GM18907 (cell line): ENCODE data around the gene TTYH1.
"Not testable (repeated sequence)": the region's sequence is repeated elsewhere in the genome, so short reads cannot be mapped to it uniquely, and the experiment has no call there.

Experiments
- ATAC-seq: cut with Tn5 transposase; IDR thresholded peaks from one replicate; pipeline ENCODE4 v1.9.1; 2021; ENCODE audit warnings: mild to moderate bottlenecking, moderate library complexity; ENCODE audit not compliant: unreplicated experiment

The TTYH1 gene

DNA sequence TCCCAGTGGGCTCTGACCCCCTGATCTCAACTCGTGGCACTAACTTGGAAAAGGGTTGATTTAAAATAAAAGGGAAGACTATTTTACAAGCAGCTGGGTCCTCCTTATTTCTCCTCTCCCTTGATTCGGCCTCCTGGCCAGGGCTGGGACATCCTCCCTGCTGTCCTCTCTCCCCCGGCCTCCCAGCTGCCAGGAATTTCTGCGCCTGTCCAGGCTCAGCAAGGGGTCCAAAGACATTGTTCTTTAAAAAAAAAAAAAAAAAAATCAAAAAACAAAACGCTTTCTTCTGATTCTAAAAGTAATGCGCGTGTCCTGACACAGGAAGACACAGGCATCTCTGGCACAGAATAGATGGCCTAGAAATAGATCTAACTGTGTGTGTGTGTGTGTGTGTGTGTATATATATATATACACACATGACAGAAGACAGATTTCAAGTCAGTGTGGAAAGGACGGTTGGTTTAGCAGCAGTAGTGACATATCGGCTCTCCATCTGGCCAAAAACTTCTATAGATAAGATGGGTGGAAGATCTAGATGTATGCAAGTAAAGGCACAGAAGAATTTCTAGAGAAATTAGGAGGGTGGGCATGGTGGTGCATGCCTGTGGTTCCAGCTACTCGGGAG, 21.5 kb downstream of the TTYH1 start:
- ATAC-seq = no peak

DNA sequence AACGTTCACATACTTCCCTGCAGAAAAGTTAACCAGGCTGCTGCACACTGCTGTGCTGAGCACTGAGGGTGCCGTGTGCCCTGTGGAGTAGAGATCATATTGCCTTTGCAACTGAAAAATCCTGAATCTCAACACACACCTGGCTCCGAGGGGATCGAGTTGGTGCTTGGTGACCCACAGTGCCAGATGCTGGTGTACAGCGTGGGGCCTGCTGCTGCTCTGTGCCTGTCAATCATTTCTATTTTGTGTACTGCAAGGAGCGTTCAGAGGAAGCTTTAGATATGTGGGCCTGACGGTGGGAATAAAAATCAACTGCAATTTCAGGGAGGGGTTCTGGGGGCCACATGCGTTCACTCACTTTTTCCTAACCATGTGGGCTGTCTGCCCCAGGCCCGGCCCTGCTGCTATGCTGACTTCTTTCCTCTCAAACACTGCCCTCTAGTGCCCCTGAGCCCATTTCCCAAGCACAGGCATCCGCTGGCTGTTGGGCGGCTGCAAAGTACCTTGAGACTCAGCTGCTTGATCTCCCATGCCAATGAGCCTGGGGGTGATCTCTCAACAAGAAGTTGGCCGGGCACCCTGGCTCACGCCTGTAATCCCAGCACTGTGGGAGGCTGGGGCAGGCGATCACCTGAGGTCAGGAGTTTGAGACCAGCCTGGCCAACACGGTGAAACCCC, 24.0 kb downstream of the TTYH1 start:
- ATAC-seq = no peak

DNA sequence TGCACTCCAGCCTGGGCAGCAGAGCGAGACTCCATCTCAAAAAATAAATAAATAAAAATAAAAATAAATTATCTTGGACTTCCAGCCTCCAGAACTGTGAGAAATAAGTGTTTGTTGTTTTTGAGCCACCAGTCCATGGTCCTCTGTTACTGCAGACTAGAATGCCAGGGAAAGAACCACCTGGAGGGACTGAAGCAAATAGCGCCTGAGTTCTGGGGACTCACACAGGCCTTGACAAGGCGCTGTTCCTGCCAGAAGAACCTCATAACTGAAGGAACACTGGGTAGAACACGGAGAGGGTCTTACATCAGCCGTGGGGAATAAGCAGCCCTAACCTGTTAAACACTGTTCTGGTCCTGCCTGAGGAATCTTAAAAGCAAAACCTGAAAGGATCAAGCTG, 25.4 kb downstream of the TTYH1 start:
- no peak for ATAC-seq

DNA sequence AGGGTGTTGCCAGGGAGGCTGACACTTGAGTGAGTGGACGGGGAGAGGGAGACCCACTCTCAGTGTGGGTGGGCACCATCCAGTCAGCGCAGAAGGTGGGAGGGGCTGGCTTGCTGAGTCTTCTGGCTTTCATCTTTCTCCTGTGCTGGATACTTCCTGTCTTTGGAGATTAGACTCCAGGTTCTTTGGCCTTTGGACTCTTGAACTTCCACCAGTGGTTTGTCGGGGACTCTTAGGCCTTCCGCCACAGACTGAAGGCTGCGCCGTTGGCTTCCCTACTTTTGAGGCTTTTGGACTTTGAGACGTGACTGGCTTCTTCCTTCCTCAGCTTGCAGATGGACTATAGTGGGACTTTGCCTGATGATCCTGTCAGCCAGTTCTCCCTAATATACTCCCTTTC, 29.5 kb downstream of the TTYH1 start:
- no peak for ATAC-seq

DNA sequence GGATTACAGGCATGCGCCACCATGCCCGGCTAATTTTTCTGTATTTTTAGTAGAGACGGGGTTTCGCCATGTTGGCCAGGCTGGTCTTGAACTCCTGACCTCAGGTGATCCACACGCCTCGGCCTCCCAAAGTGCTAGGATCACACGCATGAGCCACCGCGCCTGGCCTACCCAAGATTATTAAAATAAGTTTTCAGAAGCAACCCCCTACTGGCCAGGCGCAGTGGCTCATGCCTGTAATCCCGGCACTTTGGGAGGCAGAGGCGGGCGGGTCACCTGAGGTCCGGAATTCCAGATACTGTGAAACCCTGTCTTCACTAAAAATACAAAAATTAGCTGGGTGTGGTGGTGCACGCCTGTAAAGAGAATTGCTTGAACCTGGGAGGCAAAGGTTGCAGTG, 31.1 kb downstream of the TTYH1 start:
- ATAC-seq = not testable (repeated sequence)

DNA sequence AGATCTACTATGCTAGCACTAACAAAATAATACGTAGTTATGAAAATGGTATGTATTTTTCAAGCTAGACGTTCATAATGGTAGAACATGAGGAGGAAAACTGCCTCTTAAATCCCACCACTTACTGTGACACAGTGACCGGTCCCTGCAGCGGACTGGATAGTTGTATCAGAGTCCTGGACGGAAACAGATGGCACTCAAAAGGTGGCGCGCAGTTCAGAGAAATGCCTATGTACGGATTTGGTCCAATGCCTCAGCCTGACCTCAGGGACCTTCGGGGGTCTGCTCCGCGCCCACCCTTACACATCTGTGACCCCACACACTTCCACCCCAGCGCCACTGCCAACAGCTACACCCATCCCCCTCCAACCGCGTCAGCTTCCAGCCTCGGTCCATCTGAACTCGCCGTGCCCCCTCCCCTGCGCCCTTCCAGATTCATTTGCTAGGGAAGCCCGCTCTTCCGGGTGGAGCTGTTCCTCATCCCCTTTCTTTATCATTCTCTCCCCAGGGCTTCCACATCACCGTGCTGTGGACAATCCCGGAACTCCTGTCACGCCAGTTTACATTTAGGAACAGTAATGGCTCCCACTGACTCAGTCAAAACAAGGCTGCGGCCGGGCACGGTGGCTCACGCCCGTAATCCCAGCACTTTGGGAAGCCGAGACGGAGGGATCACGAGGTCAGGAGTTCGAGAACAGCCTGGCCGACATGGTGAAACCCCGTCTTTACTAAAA, 32.9 kb downstream of the TTYH1 start:
- ATAC-seq = peak; percentile 28

DNA sequence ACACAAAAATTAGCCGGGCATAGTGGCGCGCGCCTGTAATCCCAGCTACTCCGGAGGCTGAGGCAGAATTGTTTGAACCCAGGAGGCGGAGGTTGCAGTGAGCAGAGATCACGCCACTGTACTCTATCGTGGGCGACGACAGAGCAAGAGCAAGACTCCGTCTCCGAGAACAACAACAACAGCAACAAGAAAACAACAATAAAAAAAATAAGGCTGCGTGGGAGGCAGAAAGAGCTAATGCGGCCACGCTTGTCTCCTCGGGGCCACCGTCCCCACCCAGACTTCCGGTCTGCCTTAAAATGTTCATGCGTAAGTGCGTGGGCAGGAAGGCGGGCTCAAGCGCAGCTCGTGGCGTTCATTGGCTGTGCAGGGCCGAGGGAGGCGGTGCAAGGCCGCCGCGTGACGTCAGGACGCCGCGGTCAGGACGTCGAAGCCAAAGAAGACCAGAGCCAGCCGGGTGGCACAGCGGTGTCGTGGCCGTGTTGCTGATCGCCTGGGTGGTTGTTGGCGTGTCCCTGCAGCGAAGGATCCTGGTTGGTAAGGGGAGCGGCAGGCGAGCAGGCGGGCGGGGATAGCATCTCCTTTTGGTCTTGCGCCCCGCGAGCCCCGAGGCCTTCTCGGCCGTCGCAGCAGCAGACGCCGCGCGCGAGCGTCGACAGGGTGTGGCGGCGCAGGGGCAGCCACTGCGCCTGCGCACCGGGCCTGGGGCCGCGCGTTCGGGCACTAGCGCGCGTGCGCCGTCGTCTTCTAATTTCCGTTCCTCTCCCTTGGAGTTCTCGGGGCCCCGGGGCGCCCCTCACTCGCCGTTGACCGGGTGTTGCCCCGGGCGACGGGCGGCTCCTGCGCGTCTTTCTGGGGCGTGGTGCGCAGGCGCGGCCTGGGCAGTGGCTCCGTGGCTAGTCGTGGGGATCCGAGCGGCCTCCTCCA, 33.8 kb downstream of the TTYH1 start, which contains the start of gene LENG8:
TSS of gene LENG8 (plus strand) at position 426 of the 927 bp plus-strand sequence. CDS start 2,146 bp downstream, outside the sequence.
- ATAC-seq = peak; percentile 87

DNA sequence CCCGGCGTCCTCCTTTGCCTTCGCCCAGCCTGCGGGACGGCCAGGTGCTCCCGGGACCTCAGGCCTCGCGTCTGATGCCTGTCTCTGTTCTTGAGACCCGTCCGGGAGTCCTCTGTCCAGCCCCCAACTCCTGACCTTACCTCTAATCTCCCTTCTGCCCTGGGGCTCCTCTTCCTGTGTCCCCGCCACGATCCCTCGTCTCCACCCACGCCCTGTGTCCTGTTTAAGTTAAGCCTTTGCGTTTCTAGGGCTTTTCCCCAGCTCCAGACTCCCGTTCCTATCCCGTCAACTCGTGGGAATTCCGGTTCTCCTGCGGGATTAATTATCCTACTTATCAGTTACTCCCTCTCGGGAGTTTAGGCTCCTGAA, 34.4 kb downstream of the TTYH1 start:
- peak; percentile 3 for ATAC-seq

DNA sequence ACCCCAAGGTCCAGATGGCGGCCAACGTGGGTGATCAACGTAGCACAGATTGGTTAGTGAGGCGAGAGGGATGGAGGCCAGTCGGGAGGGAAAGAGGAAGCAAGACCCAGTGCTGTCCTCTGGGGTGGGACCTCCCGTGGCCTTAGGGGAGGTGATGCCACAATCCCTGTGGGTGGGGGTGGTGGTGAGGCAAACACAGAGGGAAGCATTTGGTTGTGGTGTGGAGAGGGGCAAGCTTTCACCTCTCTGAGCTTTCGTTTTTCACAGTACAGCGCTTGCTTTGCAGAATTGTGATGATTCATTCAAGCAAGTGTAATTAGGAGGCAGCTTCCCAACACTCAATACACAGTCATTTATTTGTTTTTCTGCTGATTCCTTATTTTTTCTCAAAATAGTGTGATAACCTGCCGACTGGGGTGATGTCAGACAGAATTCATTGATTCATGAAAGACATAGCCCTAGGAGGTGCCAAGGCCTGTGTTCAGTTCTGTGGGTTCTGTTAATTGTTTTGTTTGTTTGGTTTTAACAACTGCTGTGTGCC, 36.1 kb downstream of the TTYH1 start:
- ATAC-seq = no peak

DNA sequence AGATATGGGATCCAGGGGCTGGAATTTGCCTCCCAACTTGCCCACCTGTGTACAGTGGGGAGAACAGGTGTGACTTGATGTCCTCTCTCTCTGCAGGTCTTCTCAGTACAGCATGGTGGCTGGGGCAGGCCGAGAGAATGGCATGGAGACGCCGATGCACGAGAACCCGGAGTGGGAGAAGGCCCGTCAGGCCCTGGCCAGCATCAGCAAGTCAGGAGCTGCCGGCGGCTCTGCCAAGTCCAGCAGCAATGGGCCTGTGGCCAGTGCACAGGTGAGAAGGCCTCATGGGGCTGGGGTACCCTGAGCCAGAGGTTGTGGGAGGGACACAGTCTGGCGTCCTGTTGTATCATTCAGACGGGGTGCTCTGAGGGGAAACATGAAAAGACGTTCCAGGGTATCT, 36.7 kb downstream of the TTYH1 start:
- ATAC-seq = no peak

DNA sequence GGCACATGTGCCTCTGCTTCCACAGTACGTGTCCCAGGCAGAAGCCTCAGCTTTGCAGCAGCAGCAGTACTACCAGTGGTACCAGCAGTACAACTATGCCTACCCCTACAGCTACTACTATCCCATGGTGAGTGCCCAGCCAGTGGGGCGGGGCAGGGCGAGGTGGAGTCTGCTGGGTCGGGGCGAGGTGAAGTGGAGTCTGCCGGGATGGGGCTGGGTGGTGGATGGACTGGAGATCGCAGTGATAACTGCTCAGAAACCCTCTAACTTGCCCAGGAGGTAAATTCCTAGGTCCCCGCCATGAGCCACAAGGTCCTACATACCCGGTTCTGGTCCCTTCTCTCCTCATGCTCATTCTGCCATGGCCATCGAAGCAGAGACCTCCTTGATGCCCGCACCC, 37.4 kb downstream of the TTYH1 start:
- no peak for ATAC-seq

DNA sequence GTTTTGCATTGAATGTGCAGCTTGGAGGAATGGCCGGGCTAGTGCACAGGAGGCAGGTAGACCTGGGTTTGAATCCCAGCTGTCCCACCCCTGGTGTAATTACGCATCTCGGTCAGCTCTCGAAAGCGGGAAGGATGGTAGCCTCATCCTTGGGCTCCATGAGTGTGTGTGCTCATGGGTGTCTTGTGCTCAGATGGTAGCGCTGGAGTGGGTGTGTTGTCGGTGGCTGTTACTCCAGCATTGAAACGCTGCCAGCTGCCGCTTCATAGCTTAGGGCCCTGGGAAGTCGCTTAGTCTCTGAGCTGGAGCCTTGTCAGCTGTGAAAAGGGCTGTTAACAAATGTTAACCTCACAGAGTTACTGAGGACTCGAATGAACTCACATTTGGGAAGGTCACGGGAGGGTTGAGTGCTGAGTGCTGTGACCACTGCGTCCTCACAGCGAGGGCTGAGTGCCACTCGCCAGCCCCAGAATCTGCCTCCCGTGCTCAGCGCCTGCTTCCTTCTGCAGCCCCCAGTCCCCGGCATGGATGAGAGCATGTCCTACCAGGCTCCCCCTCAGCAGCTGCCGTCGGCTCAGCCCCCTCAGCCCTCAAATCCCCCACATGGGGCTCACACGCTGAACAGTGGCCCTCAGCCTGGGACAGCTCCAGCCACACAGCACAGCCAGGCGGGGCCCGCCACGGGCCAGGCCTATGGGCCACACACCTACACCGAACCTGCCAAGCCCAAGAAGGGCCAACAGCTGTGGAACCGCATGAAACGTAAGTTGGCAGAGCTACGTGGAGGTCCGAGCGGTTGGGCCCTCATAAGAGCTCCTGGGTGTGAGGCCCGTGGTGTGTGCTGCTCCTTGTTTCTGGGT, 38.9 kb downstream of the TTYH1 start:
- no peak for ATAC-seq

DNA sequence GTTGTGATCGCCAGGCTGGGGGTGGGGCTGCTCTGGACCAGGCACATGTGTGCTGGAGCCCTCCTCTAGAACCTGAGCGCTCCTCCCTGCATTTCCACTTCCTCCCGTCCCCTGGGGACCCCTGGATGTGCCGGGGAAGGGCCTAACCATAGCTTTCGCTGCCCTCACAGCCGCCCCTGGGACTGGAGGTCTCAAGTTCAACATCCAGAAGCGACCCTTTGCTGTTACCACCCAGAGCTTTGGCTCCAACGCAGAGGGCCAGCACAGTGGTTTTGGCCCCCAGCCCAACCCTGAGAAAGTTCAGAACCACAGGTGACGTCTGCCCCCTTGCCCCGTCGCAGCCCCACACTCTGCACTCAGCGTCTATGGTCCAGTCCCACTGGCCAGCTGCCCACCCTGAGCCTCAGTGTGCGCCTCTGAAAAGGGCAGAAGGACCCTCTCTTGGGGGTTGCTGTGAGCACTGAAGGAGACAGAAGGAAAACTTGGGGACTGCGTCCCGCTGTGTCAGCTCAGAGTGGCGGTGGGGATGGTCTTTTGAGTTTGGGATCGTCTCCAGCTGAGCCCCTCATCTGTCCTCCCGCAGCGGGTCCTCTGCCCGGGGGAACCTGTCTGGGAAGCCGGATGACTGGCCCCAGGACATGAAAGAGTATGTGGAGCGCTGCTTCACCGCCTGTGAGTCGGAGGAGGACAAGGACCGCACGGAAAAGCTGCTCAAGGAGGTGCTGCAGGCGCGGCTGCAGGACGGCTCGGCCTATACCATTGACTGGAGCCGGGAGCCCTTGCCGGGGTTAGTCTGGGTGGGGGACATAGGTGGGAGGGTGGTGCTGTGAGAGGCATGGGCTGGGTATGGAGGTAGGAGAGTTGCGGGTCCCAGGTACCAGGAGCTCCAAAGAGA, 39.8 kb downstream of the TTYH1 start:
- ATAC-seq = no peak

DNA sequence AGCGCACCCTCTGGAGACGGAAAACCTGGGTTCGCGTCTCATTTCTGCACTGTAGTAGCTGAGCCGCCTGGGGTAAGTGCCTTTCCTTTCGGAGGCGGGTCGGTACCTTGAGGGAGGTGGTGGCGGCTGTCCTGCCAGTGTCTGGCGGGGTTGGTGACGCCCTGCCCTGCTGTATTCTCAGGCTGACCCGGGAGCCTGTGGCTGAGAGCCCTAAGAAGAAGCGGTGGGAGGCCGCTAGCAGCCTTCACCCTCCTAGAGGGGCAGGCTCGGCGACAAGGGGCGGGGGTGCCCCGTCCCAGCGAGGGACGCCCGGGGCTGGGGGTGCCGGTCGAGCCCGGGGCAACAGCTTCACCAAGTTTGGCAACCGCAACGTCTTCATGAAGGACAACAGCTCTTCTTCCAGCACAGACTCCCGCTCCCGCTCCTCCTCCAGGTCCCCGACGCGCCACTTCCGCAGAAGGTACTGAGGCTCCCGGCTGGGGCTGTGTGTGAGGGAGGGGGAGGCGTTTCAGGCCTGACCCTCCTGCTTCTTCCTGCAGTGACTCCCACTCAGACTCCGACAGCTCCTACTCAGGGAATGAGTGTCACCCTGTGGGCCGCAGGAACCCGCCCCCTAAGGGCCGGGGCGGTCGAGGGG, 40.6 kb downstream of the TTYH1 start:
- ATAC-seq = no peak

DNA sequence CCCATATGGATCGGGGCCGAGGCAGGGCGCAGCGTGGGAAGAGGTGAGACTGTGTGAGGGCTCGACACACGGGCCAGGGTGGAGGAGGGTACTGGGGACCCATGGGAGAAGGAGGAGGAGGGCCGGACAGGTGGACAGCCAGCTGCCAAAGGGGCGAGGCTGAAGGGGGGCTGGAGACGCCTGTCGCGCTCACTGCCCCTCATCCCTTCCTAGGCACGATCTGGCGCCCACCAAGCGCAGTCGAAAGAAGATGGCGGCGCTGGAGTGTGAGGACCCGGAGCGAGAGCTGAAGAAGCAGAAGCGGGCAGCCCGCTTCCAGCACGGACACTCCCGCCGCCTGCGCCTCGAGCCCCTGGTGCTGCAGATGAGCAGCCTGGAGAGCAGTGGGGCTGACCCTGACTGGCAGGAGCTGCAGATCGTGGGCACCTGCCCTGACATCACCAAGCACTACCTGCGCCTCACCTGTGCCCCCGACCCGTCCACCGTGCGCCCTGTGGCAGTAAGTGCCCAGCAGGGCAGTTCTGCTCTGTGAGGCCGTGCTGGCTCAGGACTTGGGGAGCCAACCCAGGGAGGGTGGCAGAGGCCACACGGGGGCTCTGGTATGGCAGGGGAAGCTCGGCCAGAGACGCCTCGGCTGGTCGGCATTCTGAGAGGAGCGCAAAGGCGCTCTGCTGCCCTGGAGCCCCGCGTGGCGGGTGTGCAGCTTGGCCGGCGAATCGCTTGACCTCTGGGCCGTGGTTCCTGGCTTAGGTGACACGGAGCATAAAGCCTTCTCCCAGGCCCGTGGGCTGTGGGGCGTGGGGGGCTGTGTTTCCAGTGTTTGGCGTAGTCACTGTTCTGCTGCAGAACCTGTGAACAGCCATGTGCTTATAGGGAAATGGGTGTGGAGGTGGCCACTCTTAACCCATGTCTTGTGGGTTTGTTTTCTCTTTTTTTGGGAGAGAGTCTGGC, 41.4 kb downstream of the TTYH1 start:
- no peak for ATAC-seq

DNA sequence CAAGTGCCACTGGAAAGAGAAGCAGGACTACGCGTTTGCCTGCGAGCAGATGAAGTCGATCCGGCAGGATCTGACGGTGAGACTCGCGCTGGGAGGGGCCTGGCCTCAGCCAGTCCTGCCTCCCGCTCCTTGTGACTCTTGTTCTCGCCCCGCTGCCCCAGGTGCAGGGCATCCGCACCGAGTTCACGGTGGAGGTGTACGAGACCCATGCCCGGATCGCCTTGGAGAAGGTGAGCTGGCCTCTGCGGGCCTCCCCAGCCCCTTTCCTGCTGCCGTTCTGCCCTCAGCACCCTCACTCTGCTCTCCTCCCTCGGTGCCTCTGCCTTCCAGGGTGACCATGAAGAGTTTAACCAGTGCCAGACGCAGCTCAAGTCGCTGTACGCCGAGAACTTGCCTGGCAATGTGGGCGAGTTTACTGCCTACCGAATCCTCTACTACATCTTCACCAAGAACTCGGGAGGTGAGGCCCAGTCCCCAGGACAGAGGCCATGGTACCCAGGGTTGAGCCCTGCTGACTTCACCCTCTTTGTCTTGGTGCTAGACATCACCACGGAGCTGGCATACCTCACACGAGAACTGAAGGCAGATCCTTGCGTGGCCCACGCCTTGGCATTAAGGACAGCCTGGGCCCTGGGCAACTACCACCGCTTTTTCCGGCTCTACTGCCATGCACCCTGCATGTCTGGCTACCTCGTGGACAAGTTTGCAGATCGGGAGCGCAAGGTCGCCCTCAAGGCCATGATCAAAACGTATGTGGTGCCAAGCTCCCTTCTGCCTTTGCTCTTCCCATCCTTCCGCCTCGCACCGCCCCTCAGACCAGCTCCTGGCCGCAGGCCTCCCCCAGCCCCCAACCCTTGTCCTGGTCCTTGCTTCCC, 42.7 kb downstream of the TTYH1 start:
- ATAC-seq = no peak
